PC-9 (cell line): Measurements from ENCODE around the gene CSRNP2. TPM values are rescaled to one million over a fixed set of nuclear protein-coding genes. Genes with fewer than 3 reads are reported as not detected.
A peak's percentile ranks its signal among the peaks of the same experiment; 100 is the strongest.

Experiments
- BruUV-seq: library from RNA; stranded (reverse); fragments of 400-500 nt; replicated peaks from 2 replicates; lab custom pipeline; 2021; lab: Mats Ljungman, UMichigan
- CTCF ChIA-PET: fragments of 300-600 bp; sonication (Branson Sonifier 250); formaldehyde crosslinking; loops from one replicate; lab custom pipeline; 2022; ENCODE audit warnings: antibody characterized with exemption; lab: Charles Lee
- POLR2A ChIA-PET: fragments of 300-600 bp; sonication (Branson Sonifier 250); formaldehyde crosslinking; loops from one replicate; lab custom pipeline; 2022; ENCODE audit warnings: antibody characterized with exemption; ENCODE audit not compliant: unreplicated experiment; lab: Charles Lee
- DNase-seq, 2 experiments: peaks; one replicate each; pipeline versions ENCODE4 v3.0.0 to v3.0.0-alpha.2; 2015 to 2022; ENCODE audit warnings: mixed read lengths in 1 of 2
- H2AFZ ChIP-seq: fragments of 200-600 bp; sonication (generic); 2 replicates; pipeline ENCODE4 v1.8.1; 2017; ENCODE audit warnings: antibody characterized with exemption
- H3F3A ChIP-seq: fragments of 200-600 bp; sonication (generic); 2 replicates; pipeline ENCODE4 v1.8.1; 2017; ENCODE audit warnings: antibody characterized with exemption, mild to moderate bottlenecking, low read depth; ENCODE audit not compliant: insufficient read depth
- H3K27ac ChIP-seq: fragments of 200-600 bp; sonication (generic); 2 replicates; pipeline ENCODE4 v1.6.1; 2016; ENCODE audit warnings: mixed run types
- H3K27me3 ChIP-seq: fragments of 200-600 bp; sonication (generic); 2 replicates; pipeline ENCODE4 v1.6.1; 2016; ENCODE audit warnings: low read depth, mixed run types; ENCODE audit not compliant: insufficient read depth
- H3K36me3 ChIP-seq: fragments of 200-600 bp; sonication (generic); 2 replicates; pipeline ENCODE4 v1.6.1; 2016; ENCODE audit warnings: low read depth, mixed run types
- H3K4me1 ChIP-seq: fragments of 200-600 bp; sonication (generic); replicated peaks from 2 replicates; pipeline ENCODE4 v1.6.1; 2016; ENCODE audit warnings: mixed run types; ENCODE audit not compliant: insufficient read depth
- H3K4me2 ChIP-seq: fragments of 200-600 bp; sonication (generic); 2 replicates; pipeline ENCODE4 v1.6.1; 2017; ENCODE audit warnings: mixed run types
- H3K4me3 ChIP-seq: fragments of 200-600 bp; sonication (generic); 2 replicates; pipeline ENCODE4 v1.6.1; 2016; ENCODE audit warnings: mixed run types
- H3K79me2 ChIP-seq: fragments of 200-600 bp; sonication (generic); 2 replicates; pipeline ENCODE4 v1.6.1; 2017; ENCODE audit warnings: low read depth, mixed run types
- H3K9me2 ChIP-seq: fragments of 200-600 bp; sonication (generic); 2 replicates; pipeline ENCODE4 v1.8.1; 2017; ENCODE audit warnings: mild to moderate bottlenecking; ENCODE audit not compliant: insufficient read depth
- H3K9me3 ChIP-seq: fragments of 200-600 bp; sonication (generic); 2 replicates; pipeline ENCODE4 v1.8.1; 2016; ENCODE audit warnings: low read depth; ENCODE audit not compliant: insufficient read depth
- H4K20me1 ChIP-seq: fragments of 200-600 bp; sonication (generic); 2 replicates; pipeline ENCODE4 v1.8.1; 2017; ENCODE audit not compliant: insufficient read depth
- CTCF ChIP-seq: fragments of 200-600 bp; sonication (generic); conservative IDR thresholded peaks from 2 replicates; pipeline ENCODE4 v1.6.1; 2017; ENCODE audit warnings: mixed run types, antibody characterized with exemption, mild to moderate bottlenecking, moderate library complexity
- EZH2 ChIP-seq: fragments of 200-600 bp; sonication (generic); IDR thresholded peaks from 2 replicates; pipeline ENCODE4 v1.8.0; 2017; ENCODE audit warnings: antibody characterized with exemption, low read depth
- intact Hi-C: fragments of 100-400 bp; cut with micrococcal nuclease; formaldehyde crosslinking; loops from one replicate; pipeline ENCODE4 v1.10.0; 2022; ENCODE audit not compliant: unreplicated experiment
- total RNA-seq: library from RNA; stranded (reverse); gene quantifications from 2 replicates; pipeline ENCODE4 v1.2.3, GENCODE V29; 2021

CSRNP2 gene
- total RNA-seq, 1 experiment from 2014 or later, result 19.3 TPM

- Histone ChIP-seq H3K79me2 (no peaks in the 10 kb centered on the region), H3K27me3 (no peaks in the 10 kb centered on the region), H3K4me3 (no peak overlapping the region), H3K27ac (no peak overlapping the region), H3K4me2 (no peak overlapping the region), H2AFZ (no peak overlapping the region), H3F3A (peaks cover 30% of the 10 kb centered on the region; the same call in 1 of the 2 replicates), H4K20me1 (no peaks in the 10 kb centered on the region), H3K4me1 (no peaks in the 10 kb centered on the region; the same call in 1 of the 2 replicates), H3K9me3 (no peaks in the 10 kb centered on the region), H3K9me2 (no peaks in the 10 kb centered on the region), H3K36me3 (peaks cover 38% of the 10 kb centered on the region; the same call in 1 of the 2 replicates)
- TF ChIP-seq CTCF (no peak), EZH2 (no peak)
- CTCF ChIA-PET, result no interaction called here
- no peak for DNase-seq
- intact Hi-C loops, result no loop called here
- no TSS peak for BruUV-seq
- POLR2A ChIA-PET, result no interaction called here
These were observed 24.3 kb downstream of the CSRNP2 start for GRCh38 chr12:51059086-51059485.

GRCh38 chr12:51056242-51056641 lies 27.2 kb downstream of the CSRNP2 start:
- no peak overlapping the region for H3K4me2 ChIP-seq
- ChIA-PET POLR2A (no interaction called here), CTCF (no interaction called here)
- H3K9me2 ChIP-seq, result no peaks in the 10 kb centered on the region
- H3K4me1 ChIP-seq, result no peaks in the 10 kb centered on the region; the same call in 1 of the 2 replicates
- TF ChIP-seq EZH2, result no peak
- no peaks in the 10 kb centered on the region for H3K9me3 ChIP-seq
- peak in 1 of 2 experiments; percentile 71 for DNase-seq
- no peak overlapping the region for H2AFZ ChIP-seq
- no peak overlapping the region for H3K4me3 ChIP-seq
- H3F3A ChIP-seq, result peaks cover 15% of the 10 kb centered on the region; the same call in 1 of the 2 replicates
- no TSS peak for BruUV-seq
- H4K20me1 ChIP-seq, result no peaks in the 10 kb centered on the region
- peaks cover 45% of the 10 kb centered on the region for H3K36me3 ChIP-seq
- H3K27me3 ChIP-seq, result no peaks in the 10 kb centered on the region
- intact Hi-C loops, result no loop called here
- no peaks in the 10 kb centered on the region for H3K79me2 ChIP-seq
- no peak overlapping the region for H3K27ac ChIP-seq

DNA sequence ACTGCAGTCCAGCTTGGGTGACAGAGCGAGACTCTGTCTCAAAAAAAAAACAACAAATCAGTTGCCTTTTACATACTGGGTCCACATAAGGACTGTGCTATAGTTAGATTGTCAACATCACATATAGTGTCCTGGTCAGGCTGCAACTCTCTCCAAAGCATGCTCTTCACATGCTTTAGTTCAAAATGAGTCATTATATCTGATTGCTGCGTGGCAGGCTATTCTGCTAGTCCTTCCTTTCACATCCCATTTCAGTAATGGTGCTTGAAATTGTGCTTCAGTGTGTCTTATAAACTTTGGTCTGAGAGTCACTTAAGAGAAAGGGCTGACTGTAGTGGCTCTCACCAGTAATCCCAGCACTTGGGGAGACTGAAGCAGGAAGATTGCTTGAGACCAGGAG lies 28.3 kb downstream of the CSRNP2 start:
- Histone ChIP-seq H3K27ac (no peak overlapping the region), H3K36me3 (peaks cover 41% of the 10 kb centered on the region), H3K9me3 (no peaks in the 10 kb centered on the region), H3K4me3 (no peak overlapping the region), H3K27me3 (no peaks in the 10 kb centered on the region), H3K79me2 (peaks cover 7% of the 10 kb centered on the region), H4K20me1 (no peaks in the 10 kb centered on the region), H3K4me1 (no peaks in the 10 kb centered on the region; the same call in 1 of the 2 replicates), H3F3A (peaks cover 14% of the 10 kb centered on the region; the same call in 1 of the 2 replicates), H3K9me2 (no peaks in the 10 kb centered on the region), H3K4me2 (no peak overlapping the region), H2AFZ (no peak overlapping the region)
- ChIA-PET CTCF (no interaction called here), POLR2A (no interaction called here)
- BruUV-seq, result no TSS peak
- intact Hi-C loops, result no loop called here
- no peak for TF ChIP-seq EZH2
- no peak for TF ChIP-seq CTCF
- no peak for DNase-seq

- no peak for TF ChIP-seq CTCF
- no peak for TF ChIP-seq EZH2
- POLR2A ChIA-PET, result no interaction called here
- intact Hi-C loops, result no loop called here
- no peaks in the 10 kb centered on the region for H3K27me3 ChIP-seq
- H3K79me2 ChIP-seq, result peaks cover 26% of the 10 kb centered on the region
- peaks cover 24% of the 10 kb centered on the region for H3K36me3 ChIP-seq
- CTCF ChIA-PET, result interaction anchor here (0.6 kb wide), 2 partner anchors 17 to 129 kb away, joined by 4 to 5 read pairs; no protein-coding TSS in a partner anchor
- DNase-seq, result no peak
- no peaks in the 10 kb centered on the region for H3K9me2 ChIP-seq
- BruUV-seq, result no TSS peak
- no peaks in the 10 kb centered on the region for H3K9me3 ChIP-seq
- no peaks in the 10 kb centered on the region for H4K20me1 ChIP-seq
- peaks cover 8% of the 10 kb centered on the region; the same call in 1 of the 2 replicates for H3F3A ChIP-seq
- H3K27ac ChIP-seq, result no peak overlapping the region
- H3K4me3 ChIP-seq, result no peak overlapping the region
- peaks cover 17% of the 10 kb centered on the region for H3K4me1 ChIP-seq
- H2AFZ ChIP-seq, result no peak overlapping the region
- no peak overlapping the region for H3K4me2 ChIP-seq
These were observed 31.6 kb downstream of the CSRNP2 start for GRCh38 chr12:51051787-51052186.
